ENCODE data around the gene ETV4.

Gene ETV4

DNA sequence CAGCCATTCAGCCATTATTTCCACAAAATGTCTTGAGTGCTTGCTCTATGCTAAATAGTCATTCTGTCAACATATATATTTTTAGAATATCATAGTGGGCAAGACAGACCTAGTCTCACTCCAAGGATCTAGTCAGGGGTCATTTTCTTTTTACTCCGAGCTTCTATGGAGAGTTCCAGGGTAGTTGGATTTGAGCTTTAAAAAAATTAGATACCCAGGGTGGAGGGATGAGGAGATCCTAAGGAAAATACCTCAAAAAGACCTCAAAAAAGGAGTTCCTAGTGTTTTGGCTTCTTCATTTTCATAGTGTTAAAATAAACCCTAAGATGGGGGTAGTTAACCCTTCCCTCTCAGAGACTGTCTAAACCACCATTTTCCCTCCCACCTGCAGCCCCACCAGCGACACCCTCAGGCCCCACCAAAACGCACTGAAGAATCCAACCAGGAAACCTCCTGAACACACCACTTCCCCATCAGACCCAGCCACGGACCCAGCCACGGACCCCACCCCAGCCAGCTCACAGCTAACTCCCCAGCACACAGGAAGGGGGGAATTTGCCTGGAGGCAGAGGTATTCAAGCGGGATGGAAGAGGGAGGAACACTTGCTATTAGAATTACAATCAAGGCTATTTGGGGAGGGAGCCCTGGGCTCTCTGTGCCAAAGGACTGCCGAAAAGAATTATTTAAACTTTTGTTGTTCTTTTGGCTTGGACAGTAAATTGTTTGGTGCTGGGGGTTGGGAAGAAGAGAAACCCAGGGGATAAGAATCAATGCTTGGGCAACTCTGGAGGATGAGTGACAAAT is 2.2 kb downstream of the ETV4 start:
- no peak for DNase-seq (ENCODE audit: low spot score)

DNA sequence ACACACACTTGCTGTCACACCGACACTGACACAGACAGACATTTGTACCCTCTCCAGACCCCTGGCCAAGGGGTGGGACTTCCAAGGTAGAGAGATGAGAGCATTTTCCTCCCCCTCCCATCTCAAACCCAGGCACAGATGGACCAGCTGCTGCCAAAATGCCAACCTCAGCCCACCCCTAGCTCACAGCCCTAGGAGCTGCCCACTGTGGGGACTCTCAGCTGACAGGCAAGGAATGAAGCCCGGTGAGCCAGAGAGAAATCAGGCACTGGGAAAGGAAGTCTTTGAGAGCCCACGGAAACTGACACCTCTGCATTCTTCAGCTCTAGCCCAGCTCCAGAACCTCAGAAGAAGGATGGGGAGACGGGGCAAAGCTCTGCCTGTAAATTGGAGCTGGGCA is 2.8 kb downstream of the ETV4 start:
- no peak for DNase-seq (ENCODE audit: low spot score)

DNA sequence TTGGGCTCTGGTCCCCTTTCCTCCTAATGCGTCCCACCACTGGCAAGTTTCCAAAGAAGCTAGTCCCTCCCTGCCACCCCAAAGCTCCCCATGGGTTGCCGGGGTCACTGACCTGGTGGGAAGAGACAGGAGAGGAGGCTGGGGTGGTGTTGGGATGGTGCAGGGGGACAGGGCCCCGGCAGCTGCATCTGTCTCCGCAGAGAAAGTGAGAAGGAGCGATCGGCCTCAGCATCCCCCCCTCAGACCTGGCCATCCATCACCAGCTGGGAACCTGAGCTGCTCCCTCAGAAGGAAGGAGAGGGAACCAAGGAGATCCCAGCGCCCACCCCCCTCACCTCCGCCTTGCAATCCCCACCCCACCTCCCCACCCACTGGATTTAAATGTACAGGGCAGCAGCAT is 3.3 kb downstream of the ETV4 start:
- no peak for DNase-seq (ENCODE audit: low spot score)

DNA sequence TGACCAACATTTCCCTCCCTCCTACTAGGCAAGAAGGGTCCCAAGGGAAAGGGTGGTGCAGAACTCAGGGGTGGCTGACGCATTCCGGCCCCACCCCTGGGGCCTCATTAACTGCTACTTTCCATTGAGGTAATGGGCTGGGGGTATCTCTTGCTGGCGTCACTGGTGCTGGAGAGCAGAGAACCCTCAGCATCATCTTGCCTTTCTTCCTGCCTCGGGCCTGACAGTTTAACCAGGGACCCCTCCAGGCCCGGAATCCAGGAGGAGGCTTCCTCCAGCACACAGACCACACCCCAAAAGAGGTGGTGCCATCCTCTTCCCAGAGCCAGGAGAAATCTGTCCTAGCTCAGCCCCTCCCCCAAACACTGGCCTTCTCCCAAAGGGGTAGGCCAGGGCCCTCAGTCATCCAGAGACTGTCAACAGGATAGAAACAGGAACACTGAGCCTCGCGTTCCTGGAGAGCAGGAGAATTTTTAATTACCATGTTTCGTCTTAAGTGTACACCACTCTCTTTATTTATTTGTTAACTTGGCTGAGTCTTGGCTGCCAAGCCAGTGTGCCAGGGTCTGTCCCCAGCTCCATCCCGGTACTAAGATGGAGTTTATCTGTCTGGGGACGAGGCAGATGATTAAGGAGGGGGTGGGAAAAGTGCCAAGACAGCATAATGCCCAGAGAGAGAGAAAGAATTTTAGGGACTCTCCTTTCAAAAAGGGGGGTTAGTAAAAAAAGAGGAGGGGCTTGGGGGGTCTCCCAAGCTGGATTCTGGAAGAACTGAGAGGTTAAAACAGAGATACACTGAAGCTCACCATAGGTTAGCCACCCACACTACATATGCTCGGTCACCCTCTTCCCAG is 5.1 kb downstream of the ETV4 start:
- DNase-seq (ENCODE audit: low spot score) = no peak

DNA sequence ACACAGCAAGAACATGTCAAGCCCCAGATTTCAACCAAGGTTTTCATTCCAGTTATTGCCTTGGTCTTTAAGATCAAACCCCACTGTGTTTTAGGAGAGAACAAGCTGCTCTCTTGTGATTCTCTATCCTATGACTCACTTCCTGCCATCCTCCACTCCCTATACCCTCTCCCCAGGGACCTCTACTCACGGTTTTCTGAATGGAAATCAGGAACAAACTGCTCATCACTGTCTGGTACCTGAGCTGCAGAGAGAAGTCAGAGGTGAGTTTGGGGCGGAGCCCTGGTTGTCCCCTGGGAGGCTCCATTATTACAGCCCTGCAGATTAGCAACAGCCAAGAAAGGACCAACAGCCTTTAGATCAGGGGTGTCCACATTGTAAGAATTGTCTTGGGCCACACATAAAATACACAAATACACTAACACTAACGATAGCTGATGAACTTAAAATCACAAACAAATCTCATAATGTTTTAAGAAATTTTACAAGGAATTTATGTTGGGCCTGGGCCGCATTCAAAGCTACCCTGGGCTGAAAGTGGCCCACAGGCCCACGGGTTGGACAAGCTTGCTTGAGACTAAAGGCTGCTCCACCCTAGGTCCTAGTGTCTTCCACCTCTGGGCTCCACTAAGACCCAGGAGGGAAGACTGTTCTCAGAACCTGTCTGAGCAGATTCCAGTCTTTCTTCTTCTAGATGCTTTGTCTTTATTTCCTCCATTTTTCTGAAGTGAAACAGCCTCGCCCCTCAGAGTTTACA is 9.7 kb downstream of the ETV4 start:
- peak; percentile 77 for DNase-seq (ENCODE audit: low spot score)

DNA sequence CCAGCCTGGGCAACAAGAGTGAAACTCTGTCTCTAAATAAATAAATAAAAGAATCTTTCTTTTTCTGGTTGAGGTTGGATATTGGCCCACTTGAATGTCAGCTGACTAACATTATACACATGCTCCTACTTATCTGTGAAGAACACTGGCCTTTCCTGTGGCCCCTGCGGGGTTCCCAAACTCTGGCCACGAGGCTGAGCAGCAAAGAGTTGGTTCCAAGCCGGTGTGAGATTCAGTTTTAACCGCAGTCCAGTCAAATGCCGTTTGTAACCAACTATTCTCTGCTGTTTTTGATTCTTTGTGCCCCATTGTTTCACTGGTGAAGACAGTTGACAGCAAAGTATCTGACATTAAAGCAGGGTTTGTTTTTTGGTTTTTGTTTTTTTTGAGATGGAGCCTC is 11.2 kb downstream of the ETV4 start:
- no peak for DNase-seq (ENCODE audit: low spot score)

DNA sequence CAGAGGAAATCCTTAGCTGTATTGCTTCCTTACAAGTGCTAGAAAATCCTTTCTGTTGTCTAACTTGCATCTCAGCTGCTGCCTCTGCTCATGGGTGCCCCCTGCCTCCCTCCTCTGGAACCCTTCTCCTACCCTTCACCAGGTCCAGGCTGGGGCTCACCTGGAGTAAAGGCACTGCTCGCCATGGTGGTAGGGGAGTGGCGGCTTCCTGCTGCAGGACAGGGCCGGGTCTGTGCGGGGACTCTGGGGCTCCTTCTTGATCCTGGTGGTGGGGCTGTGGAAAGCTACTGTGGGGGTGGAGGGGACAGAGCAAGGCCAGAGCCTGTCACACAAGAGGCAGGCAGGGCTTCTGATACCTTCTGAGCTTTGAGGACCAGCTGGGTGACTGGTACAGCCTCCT is 12.4 kb downstream of the ETV4 start:
- DNase-seq (ENCODE audit: low spot score) = no peak

DNA sequence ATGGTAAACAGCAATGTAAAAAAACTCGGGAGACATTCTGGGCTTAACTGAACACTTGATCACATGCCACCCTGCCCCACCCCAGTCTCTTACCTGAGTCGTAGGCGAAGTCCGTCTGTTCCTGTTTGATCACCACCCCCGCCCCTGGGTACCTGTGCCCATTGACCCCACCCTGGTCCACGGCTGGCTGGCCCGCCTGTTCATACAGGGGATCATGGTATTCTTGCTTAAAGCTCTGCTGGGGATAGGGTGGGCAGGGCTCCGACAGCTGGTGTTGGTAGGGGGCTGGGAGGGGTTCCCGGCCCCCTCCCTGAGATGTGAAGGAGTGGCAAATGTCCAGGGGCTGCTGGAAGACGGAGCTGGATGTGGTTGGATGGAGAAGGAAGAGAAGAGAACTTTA is 13.6 kb downstream of the ETV4 start:
- no peak for DNase-seq (ENCODE audit: low spot score)

DNA sequence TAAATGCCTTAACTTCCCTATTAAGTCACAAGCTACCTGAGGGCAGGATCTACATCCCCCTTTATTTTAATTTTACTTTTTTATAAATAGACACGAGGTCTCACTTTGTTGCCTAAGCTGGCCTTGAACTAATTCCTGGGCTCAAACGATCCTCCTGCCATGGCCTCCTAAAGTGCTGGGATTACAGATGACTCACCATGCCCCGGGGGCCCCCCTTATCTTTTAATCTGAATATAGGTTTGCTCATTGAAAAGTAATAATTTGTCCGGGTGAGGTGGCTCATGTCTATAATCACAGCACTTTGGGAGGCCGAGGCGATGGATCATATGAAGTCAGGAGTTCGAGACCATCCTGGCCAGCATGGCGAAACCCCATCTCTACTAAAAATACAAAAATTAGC is 14.2 kb downstream of the ETV4 start:
- DNase-seq (ENCODE audit: low spot score) = no peak

DNA sequence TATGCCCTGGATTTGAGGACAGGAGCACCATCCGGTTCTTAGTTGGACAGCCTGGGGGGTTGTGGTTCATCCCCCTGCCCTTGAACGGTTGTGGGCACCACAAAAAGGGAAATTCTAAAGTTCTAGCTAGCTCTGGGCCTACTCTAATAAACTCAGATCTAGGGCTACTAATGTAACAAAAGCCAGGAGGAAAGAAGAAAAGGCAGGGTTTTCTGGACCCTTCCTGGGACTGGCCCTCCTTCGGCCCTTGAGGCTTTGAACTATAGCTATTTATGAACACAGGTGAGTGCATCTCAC is 15.1 kb downstream of the ETV4 start:
- DNase-seq (ENCODE audit: low spot score) = no peak

DNA sequence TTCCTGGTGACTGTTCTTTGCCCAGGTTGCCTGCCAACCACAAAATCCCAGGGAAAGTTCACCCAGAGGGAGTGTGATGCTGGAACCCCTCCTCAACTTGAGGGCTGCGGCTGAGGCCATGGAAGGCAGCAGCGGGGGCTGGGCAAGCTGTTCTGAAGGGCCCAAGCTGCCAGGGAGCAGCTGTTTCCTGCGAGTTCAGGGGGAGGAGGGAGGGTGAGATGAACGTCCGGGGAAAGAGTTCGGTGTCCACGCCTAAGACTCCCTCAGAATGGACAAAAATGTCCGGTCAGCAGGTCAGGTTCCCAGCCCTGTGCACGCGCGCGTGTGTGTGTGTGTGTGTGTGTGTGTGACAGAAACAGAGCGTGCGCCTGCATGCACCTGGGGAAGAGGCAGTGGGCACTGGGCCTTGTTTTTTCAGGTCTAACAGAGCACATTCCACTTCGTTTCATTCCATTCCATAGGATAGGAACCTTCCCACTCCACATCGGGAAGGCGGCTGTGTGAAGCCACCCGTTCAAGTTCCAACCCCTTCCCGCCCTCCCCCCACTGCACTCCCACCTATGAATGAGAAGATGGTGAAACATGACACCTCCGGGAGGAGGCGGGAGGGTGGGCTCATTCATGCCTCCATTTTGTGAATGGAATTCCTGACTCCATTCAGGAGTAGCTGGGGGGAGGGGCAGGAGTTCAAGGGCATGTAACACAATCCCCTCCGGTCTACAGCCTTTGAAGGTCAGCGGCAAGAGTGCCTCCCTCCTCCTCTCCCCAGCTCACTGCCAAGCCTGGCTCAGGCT is 15.7 kb downstream of the ETV4 start:
- peak; percentile 81 for DNase-seq (ENCODE audit: low spot score)

DNA sequence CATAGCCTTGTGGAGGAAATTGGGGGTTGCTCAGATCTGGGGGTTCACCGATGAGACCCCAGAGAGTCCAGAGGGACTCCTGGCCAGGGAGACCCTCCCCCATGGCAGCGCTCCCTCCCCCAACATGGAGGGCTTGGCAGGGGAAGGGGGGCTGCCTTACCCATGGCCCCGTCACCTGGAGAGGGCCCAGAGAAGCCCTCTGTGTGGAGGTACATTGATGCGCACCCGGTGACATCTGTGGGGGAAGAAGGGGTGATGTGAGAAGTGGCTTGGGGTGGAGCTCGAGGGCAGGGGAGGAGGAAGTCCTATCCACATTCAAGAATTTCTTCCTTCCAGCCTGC is 16.2 kb downstream of the ETV4 start:
- DNase-seq (ENCODE audit: low spot score) = no peak

DNA sequence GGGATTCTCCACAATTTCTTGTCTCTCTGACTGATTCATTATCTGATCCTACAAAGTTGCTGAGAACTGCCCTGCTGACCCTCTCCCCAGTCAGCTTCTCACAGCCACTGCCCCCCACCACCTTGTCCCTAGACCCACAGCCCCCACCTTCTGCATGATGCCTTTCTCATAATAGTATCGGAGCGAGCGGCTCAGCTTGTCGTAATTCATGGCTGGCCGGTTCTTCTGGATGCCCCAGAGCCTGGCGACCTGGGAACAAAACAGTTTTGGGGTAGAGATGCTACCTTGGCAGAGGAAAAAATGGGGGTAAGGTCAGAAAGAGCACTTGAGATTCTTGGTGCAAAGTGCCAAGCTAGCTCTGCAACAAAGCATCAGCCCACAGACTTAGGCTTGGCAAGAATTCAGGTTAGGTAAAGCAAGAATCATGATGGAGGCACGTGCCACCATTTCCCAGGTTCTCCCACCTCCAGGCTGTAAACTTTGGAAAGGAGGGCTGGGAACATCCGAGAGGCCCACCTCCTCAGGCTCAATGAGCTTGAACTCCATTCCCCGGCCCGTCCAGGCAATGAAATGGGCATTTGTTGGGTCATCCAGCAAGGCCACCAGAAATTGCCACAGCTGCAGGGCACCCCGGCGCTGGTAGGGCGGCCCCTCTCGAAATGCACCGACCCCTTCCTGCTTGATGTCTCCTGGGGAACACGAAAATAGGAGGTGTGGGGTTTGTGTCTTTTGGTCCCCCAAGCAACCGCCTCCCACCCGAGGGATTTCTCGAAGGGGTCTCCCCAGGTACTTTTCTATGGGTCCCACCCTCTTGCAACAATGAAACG is 16.9 kb downstream of the ETV4 start:
- DNase-seq (ENCODE audit: low spot score) = no peak

DNA sequence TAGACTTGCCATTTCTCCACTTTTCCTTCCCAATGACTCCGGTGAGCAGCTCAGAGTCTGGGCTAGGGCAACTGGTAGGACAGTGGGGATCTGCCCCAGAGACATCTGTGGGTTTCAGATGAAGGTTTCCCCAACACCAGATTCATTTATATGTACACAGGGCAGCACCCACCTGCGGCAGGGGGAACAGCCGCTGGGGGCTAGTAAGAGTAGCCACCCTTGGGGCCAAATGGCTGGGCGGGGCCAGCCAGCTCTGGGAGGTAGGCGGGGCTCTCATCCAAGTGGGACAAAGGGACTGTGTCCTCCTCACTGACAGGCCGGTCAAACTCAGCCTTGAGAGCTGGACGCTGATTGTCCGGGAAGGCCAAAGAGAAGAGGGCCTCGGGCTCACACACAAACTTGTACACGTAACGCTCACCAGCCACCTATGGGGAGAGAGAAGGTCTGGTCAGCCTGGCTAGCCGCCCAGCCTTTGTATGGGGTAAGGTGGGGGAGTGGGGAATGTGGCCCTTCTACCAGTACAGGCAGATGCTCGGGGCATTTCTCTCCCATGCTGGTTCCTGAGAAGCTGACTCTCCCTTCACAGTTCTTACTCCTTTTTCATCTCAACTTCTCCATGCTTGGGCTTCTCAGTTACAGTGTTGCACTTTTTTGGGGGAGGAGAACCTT is 17.7 kb downstream of the ETV4 start:
- no peak for DNase-seq (ENCODE audit: low spot score)

DNA sequence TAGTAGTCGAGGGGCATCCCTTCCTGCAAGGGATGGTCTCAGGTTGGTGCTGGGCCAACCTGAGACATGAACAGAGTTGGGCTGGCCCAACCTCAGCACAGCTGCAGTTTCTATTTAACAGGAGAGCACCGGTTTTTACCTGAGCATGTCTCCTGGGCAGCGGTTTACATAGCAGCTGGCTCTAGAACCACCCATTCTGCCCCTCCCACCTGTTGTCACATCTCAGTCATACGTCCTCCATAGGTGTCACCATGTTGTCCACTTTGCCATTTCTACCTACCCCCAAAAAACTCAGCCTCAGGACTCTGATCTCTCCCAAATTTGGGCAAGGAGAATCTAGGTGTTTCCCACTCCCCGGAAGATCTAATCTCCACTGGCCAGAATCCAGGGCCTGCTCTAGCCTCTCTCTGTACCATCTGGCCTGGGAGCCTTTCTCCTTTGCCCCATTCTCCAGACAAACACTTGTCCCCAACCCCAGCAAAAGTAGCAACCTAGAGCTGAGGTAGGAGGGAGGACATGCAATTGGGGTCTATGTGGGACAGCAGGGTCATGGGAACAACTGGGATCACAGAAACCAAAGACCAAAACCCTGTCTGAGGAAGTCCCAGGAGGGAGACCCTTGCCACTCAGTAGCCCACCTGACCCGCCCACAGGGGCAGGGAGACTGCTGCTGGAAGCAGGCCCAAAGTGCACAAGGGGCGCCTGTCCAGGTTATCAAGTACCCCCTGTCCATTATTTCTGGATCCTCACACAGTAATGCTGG is 19.1 kb downstream of the ETV4 start:
- no peak for DNase-seq (ENCODE audit: low spot score)

DNA sequence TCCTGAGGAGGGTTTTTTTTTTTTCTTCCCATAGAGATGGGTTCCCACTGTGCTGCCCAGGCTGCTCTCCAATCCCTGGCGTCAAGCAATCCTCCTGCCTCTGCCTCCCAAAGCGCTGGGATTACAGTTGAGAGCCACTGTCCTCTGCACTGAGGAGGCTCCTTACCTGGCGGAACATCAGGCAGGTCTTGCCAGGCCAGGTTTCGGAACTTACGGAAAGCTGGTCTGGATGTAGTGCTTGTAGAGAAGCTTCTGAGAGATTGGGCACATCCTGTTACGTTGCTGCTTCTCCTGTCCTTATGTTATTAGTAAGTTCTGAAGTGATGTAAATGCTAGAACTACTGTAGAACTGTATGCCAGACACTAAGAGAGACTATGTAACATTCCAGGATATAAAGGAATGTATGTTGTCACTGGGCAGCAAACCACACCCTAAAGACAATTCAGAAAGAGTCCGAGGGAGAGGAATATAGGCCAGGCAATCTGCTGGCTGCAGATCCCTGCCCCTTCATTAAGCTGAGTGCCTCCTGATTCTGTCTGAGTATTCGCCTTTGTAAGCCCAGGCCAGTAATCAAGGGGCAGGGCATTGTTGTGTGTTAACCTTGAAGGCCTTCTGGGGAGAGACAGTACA is 21.1 kb downstream of the ETV4 start:
- DNase-seq (ENCODE audit: low spot score) = no peak

DNA sequence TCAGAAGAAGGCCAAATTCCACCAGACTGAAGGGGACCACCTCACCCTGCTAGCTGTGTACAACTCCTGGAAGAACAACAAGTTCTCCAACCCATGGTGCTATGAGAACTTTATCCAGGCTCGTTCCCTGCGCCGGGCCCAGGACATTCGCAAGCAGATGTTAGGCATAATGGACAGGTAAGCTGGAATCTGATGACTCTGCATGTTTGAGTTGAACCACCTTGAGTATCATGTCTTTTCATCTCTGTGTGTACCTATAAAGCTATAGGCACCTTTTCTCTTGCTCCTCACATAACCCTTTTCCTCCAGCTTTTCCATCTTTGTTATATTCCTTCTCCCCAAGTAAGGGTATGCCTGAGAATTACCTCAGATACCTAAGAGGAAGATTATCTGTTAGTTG is 24.8 kb downstream of the ETV4 start:
- no peak for DNase-seq (ENCODE audit: low spot score)

DNA sequence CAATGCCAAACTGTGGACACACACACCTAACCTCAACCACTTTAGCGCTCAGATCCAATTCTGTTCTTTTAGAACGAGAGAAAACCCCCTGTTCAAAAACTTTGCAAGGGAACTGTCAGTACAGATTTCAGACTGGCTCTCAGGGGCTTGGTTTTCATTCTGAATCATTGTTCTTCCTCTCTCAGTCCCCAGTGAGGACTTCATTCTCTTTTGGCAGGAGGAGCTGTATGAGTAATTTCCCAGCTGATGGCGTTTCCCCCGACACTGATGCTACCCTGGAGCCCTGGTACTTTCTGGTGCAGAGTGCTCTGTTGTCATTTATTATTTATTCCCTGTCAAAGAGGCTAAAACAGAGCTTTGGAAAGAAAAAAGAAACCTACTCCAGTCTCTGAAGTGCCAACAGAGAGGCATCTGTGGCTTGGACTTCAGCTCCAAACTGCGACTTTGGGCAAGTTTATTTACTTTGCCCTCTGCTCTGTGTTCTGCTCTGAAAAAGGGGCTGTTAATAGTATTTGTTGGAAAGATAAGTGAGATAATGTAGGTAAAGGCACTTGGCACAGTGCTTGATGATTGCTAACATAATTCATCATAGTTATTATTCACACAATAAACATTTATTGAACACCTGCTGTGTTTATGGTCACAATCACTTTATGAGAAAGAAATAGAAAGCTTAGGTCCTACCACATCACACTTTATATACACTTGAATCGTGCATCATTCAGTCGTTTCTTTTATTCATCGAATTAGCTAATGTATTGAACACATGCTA is 28.3 kb downstream of the ETV4 start:
- DNase-seq (ENCODE audit: low spot score) = peak; percentile 85

DNA sequence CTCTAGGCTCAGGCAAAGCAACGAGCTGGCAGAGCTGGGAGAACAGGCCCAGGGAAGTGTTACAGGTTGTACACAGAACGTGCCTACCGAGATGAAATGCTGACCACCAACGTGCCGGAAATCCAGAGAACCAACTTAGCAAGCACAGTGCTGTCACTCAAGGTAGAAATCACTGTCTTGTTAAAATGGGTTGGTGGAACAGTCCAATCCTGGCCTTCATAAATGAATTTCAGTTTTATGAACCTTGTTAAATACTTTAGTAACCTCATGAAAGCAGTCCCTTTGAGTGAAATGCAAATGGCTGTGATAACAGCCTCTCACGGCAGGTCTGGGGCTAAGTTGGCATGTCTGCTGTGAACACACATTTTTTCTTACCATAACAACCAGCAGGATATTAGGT is 29.0 kb downstream of the ETV4 start:
- peak; percentile 27 for DNase-seq (ENCODE audit: low spot score)
